DND-41 (cell line): ENCODE measurements around the gene TMEM165.

ENCODE experiments used
- CTCF ChIP-seq: IDR thresholded peaks from 2 replicates; pipeline ENCODE4 v1.5.1; 2012; ENCODE audit warnings: borderline replicate concordance, low read length, moderate library complexity, mild to moderate bottlenecking; ENCODE audit not compliant: poor library complexity, severe bottlenecking; ENCODE audit errors: extremely low read depth
- EZH2 ChIP-seq: IDR thresholded peaks from 3 replicates; pipeline ENCODE4 v1.6.1; 2012; ENCODE audit warnings: borderline replicate concordance, low read depth, mild to moderate bottlenecking, moderate library complexity, low read length, inconsistent platforms; ENCODE audit not compliant: severe bottlenecking

DNA sequence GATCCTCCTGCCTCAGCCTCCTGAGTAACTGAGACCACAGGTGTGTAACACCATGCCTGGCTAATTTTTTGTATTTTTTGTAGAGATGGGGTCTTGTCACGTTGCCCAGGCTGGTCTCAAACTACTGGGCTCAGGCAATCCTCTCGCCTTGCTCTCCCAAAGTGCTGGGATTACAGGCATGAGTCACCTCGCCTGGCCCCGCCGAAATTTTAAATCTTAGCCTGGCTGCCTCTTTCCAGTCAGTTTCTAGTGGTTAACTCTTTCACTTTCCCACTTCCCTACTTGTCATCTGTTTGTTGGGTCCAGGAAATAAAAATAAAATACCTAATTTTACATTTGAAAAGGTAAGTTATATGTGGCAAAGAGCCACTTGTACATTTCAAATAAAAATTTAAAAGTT, 62.4 kb downstream of the TMEM165 start:
- TF ChIP-seq CTCF (no peak), EZH2 (no peak)
